T-cell (primary cell): Measurements from ENCODE around the gene FNBP1L. TPM values are rescaled to one million over a fixed set of nuclear protein-coding genes. Genes with fewer than 3 reads are reported as not detected.

Experiments used
- ATAC-seq, 4 experiments: fragments of 200-7000 bp in 3 of 4; fragments of 150-1000 bp in 1 of 4; cut with Tn5 transposase; replicated peaks in 1 of 4; 1 replicate in 3 of 4; 2 replicates in 1 of 4; pipeline ENCODE4 v1.10.0; 2021; ENCODE audit warnings: moderate library complexity in 3 of 4, mild to moderate bottlenecking in 2 of 4, moderate number of reproducible peaks in 1 of 4
- CTCF ChIA-PET, 2 donors: fragments of 300-600 bp; sonication (Branson Sonifier 250); formaldehyde crosslinking; loops; one replicate each; lab custom pipeline; 2022; ENCODE audit warnings: antibody characterized with exemption in 2 of 2; lab: Charles Lee
- POLR2A ChIA-PET, 2 donors: fragments of 300-600 bp; sonication (Branson Sonifier 250); formaldehyde crosslinking; loops; one replicate each; lab custom pipeline; 2022; ENCODE audit warnings: antibody characterized with exemption in 2 of 2; lab: Charles Lee
- DNase-seq, 35 experiments: peaks; one replicate each; pipeline versions ENCODE4 v3.0.0 to v3.0.0-alpha.2; 2013 to 2023
- H3K27ac ChIP-seq: one replicate; pipeline ENCODE4 v1.5.1; 2013; ENCODE audit warnings: low read length
- H3K27me3 ChIP-seq, 2 experiments: replicated peaks in 1 of 2; 1 replicate in 1 of 2; 2 replicates in 1 of 2; pipeline versions ENCODE4 v1.6.1 to v1.7.0; 2013; ENCODE audit warnings: low read length in 1 of 2, mixed read lengths in 1 of 2; ENCODE audit not compliant: control insufficient read depth in 2 of 2, insufficient read depth in 2 of 2; ENCODE audit errors: extremely low read depth in 1 of 2
- H3K36me3 ChIP-seq, 2 donors: 1 replicate in 1 of 2; 2 replicates in 1 of 2; pipeline versions ENCODE4 v1.6.1 to v1.7.0; 2013; ENCODE audit warnings: low read length in 1 of 2; ENCODE audit not compliant: control insufficient read depth in 2 of 2, insufficient read depth in 1 of 2; ENCODE audit errors: extremely low read depth in 1 of 2
- H3K4me1 ChIP-seq, 2 experiments: 1 replicate in 1 of 2; 2 replicates in 1 of 2; pipeline versions ENCODE4 v1.6.1 to v1.7.0; 2013; ENCODE audit warnings: low read length in 2 of 2, mixed read lengths in 1 of 2; ENCODE audit not compliant: insufficient read depth in 2 of 2, control insufficient read depth in 1 of 2; ENCODE audit errors: extremely low read depth in 1 of 2
- H3K4me3 ChIP-seq, 2 donors: 1 replicate in 1 of 2; 2 replicates in 1 of 2; pipeline versions ENCODE4 v1.5.1 to v1.7.0; 2013; ENCODE audit warnings: mild to moderate bottlenecking in 2 of 2, low read length in 1 of 2, moderate library complexity in 1 of 2; ENCODE audit not compliant: control insufficient read depth in 1 of 2; ENCODE audit errors: extremely low read depth in 1 of 2
- H3K9me3 ChIP-seq: 2 replicates; pipeline ENCODE4 v1.7.0; 2013
- H3K27ac Mint-ChIP-seq, 2 donors: one replicate each; pipeline ENCODE4 v1.8.0; 2020 to 2021; ENCODE audit warnings: mild to moderate bottlenecking in 2 of 2, mixed read lengths in 2 of 2
- H3K27me3 Mint-ChIP-seq, 2 donors: one replicate each; pipeline ENCODE4 v1.8.0; 2021 to 2022; ENCODE audit warnings: mixed read lengths in 2 of 2
- H3K36me3 Mint-ChIP-seq: one replicate; pipeline ENCODE4 v1.8.0; 2021; ENCODE audit warnings: mixed read lengths
- H3K4me1 Mint-ChIP-seq, 3 donors: one replicate each; pipeline ENCODE4 v1.8.0; 2020 to 2022; ENCODE audit warnings: mixed read lengths in 3 of 3, mild to moderate bottlenecking in 1 of 3
- H3K4me3 Mint-ChIP-seq, 3 donors: one replicate each; pipeline ENCODE4 v1.8.0; 2020 to 2022; ENCODE audit warnings: mild to moderate bottlenecking in 3 of 3, mixed read lengths in 3 of 3, moderate library complexity in 3 of 3
- H3K9me3 Mint-ChIP-seq, 3 donors: one replicate each; pipeline ENCODE4 v1.8.0; 2020 to 2022; ENCODE audit warnings: mixed read lengths in 3 of 3
- WGBS: methylation state at CpG from one replicate; pipeline ENCODE4 v1.1.5; 2013; ENCODE audit warnings: missing lambda C conversion rate; ENCODE audit not compliant: insufficient coverage; 5-methylcytosine and 5-hydroxymethylcytosine counted together
- total RNA-seq, 35 experiments: library from RNA in 6 of 35; stranded (reverse) in 6 of 35; fragments of 120-200 nt in 1 of 35; gene quantifications; one replicate each; pipeline versions ENCODE4 v1.2.1 to v1.2.4 and lab custom pipeline; 2013 to 2026

FNBP1L gene
- total RNA-seq, 5 donors from 2014 or later (not counting 1 experiment from before 2014, with no cell fraction given), result 1.2 to 3.2 (median 1.6) TPM

DNA sequence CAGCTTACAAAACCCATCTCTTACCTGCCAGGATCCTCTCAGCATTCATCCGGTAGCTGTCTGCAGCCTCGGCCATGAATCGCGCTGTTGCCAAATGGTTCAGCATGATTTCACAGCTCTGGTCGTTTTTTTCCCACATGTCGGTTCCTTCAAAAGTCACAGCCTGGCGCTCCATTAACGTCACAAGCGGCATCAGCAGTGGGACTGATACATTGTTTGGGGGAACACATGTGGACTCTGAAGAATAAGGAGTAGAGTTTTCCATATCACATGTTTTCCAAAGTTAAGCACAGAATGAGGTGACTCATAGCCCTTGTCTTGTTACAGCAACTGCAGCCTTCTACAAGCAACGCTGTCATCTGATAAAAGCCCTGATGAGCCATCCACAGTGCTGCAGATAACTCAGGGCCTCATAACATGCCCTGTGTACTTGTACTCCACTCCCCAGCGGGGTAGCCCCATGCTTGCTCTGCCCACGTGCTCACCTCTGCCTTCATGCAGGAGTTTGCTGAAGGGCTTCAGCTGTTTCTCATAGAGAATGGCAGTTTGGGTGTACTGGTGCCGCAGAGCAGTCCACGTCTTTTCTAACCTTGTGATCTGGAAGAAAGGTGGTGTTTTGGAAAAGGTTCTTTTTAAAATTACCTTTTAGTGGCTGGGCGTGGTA, 119.5 kb downstream of the FNBP1L start:
- ChIA-PET POLR2A (no interaction called here), CTCF (no interaction called here)
- H3K27me3 ChIP-seq, result no peaks in the 10 kb centered on the region
- no peaks in the 10 kb centered on the region for H3K4me1 Mint-ChIP-seq
- no peak overlapping the region for H3K27ac Mint-ChIP-seq
- no peak overlapping the region for H3K4me3 ChIP-seq
- H3K36me3 Mint-ChIP-seq, result peaks cover 2% of the 10 kb centered on the region
- H3K9me3 Mint-ChIP-seq, result no peaks in the 10 kb centered on the region
- no peaks in the 10 kb centered on the region for H3K4me1 ChIP-seq
- ATAC-seq (no peak), DNase-seq (no peak)
- H3K4me3 Mint-ChIP-seq, result no peak overlapping the region
- no peaks in the 10 kb centered on the region for H3K36me3 ChIP-seq
- H3K27me3 Mint-ChIP-seq, result no peaks in the 10 kb centered on the region
- WGBS, result 89% methylated on average over 7 of the region's 15 CpGs
- H3K27ac ChIP-seq, result no peak overlapping the region
- H3K9me3 ChIP-seq, result no peaks in the 10 kb centered on the region

DNA sequence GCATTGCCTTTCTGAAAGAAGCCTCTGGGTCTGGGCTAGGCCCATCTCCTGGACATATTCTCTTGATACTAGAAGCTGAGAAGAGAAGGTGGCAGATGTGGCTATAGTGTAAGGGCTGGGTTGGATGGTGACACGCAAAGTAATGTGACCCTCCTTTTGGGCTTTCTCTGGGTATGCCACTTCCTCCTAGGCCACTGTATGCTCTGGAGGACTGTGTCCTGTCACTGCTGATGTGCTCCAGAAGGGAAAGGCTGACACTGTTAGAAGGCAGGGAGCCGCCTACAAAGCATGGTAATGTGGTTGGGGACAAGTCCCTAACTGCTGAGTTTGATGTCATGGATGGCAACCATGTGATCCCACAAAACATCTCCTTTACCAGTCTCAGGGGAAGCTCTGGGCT, 121.6 kb downstream of the FNBP1L start:
- Mint-ChIP-seq H3K36me3 (peaks cover 2% of the 10 kb centered on the region), H3K4me1 (no peaks in the 10 kb centered on the region), H3K27me3 (no peaks in the 10 kb centered on the region), H3K4me3 (no peak overlapping the region), H3K9me3 (no peaks in the 10 kb centered on the region), H3K27ac (no peak overlapping the region)
- Histone ChIP-seq H3K4me1 (no peaks in the 10 kb centered on the region), H3K36me3 (no peaks in the 10 kb centered on the region), H3K27ac (no peak overlapping the region), H3K27me3 (no peaks in the 10 kb centered on the region), H3K4me3 (no peak overlapping the region), H3K9me3 (no peaks in the 10 kb centered on the region)
- ChIA-PET POLR2A (no interaction called here), CTCF (no interaction called here)
- WGBS, result 100% methylated on average over 1 of the region's 2 CpGs
- no peak for ATAC-seq
- DNase-seq, result no peak

DNA sequence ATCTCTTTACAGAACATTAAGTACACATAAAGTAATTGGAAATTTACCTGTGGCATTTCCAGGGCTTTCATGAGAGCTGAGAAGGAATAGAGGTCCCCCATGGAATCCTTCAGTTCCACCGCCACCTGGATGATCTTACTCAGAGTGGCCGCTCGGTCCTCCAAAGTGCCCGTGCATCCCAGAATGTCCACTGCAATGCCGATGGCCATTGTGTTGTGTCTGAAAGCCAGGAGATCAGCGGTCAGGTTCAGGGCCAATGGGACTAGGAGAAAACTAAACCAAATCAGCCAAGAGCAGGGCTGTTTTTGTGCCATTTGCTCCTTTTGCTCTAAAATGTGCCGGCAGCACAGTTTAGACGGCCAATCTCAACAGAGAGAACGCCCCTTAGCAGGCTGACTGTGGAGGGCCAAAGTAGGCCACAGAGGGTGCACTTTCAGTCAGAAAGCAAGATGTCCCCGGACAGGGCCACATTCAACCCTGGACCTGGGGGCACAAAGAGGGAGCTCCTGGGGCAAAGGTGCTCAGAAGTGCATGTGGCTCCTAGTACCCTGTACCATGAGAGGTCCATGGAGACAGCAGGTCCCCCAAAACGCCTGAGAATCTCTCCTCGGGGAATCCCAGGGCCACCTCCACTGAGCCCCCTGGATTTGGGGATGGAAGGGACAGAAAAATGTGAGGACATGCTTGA, 123.8 kb downstream of the FNBP1L start:
- WGBS, result 94% methylated on average over 10 of the region's 12 CpGs
- H3K4me3 ChIP-seq, result no peak overlapping the region
- Mint-ChIP-seq H3K4me3 (no peak overlapping the region), H3K9me3 (no peaks in the 10 kb centered on the region), H3K27me3 (no peaks in the 10 kb centered on the region), H3K4me1 (no peaks in the 10 kb centered on the region), H3K36me3 (no peaks in the 10 kb centered on the region), H3K27ac (no peak overlapping the region)
- H3K9me3 ChIP-seq, result no peaks in the 10 kb centered on the region
- no peak overlapping the region for H3K27ac ChIP-seq
- ChIA-PET CTCF (no interaction called here), POLR2A (interaction anchor here (0.6 to 0.7 kb wide), 2 partner anchors 9 to 453 kb away, joined by 3 to 5 read pairs; no protein-coding TSS in a partner anchor)
- ATAC-seq (no peak), DNase-seq (no peak)
- no peaks in the 10 kb centered on the region for H3K4me1 ChIP-seq
- no peaks in the 10 kb centered on the region for H3K27me3 ChIP-seq
- H3K36me3 ChIP-seq, result no peaks in the 10 kb centered on the region

DNA sequence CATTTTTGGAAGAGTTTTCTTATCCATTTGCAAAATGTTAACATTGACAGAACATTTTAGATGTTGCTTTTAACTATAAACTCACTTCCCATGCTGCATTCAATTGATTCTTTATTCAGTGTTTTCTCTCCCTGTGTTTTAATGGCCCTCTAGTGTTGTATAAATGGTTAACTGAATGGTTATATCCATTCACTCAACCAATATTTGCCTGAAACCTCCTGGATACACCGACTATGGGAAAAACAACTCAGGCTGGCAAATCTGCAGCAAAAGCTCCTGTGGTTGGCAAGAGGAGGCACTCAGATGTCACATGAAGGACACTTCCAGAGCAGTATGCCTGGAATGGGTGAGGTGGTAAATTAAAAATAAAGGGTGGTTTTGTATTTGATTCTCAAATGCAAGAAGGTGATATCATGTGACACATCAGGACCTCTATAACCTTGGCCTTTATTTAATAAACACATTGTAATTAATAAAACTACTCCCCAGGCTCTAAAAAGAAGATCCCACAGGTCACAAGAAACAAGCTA, 126.1 kb downstream of the FNBP1L start:
- no peaks in the 10 kb centered on the region for H3K4me1 ChIP-seq

DNA sequence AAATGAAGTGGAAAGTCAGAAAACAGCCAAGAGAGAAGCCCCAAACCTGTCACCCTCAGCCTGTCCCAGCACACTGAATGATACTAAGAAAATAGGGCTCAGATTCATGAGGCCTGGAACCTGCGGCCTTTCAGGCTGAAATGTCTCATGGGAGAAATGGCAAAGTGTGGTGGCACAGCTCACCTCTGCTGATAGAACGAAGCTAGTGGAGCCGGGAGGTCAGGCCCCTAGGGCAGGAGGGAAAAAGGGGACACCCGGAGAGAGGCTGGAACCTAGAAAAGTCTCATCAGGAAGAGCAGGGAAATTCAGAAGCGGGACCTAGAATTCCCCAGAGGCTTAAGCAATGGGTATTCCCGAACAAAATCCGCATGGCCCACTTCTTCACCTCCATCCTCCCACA, 126.6 kb downstream of the FNBP1L start:
- ChIA-PET POLR2A (no interaction called here), CTCF (no interaction called here)
- 93% methylated on average over 3 of the region's 7 CpGs for WGBS
- no peaks in the 10 kb centered on the region for H3K27me3 ChIP-seq
- H3K27ac ChIP-seq, result no peak overlapping the region
- H3K9me3 ChIP-seq, result no peaks in the 10 kb centered on the region
- H3K4me3 Mint-ChIP-seq, result no peak overlapping the region
- no peaks in the 10 kb centered on the region for H3K9me3 Mint-ChIP-seq
- H3K4me1 ChIP-seq, result no peaks in the 10 kb centered on the region
- DNase-seq (no peak), ATAC-seq (no peak)
- no peaks in the 10 kb centered on the region for H3K27me3 Mint-ChIP-seq
- H3K4me1 Mint-ChIP-seq, result no peaks in the 10 kb centered on the region
- H3K4me3 ChIP-seq, result no peak overlapping the region
- H3K27ac Mint-ChIP-seq, result no peak overlapping the region
- H3K36me3 Mint-ChIP-seq, result no peaks in the 10 kb centered on the region
- no peaks in the 10 kb centered on the region for H3K36me3 ChIP-seq

More for the DNA sequence above, 126.1 kb downstream of the FNBP1L start:
- no peak overlapping the region for H3K27ac Mint-ChIP-seq
- H3K4me1 Mint-ChIP-seq, result no peaks in the 10 kb centered on the region
- no peaks in the 10 kb centered on the region for H3K27me3 Mint-ChIP-seq
- H3K4me3 Mint-ChIP-seq, result no peak overlapping the region
- no peaks in the 10 kb centered on the region for H3K27me3 ChIP-seq
- no peaks in the 10 kb centered on the region for H3K9me3 ChIP-seq
- POLR2A ChIA-PET, result interaction anchor here in 1 of 2 donors (0.6 kb wide), 1 partner anchor 1468 kb away, joined by 4 read pairs; no protein-coding TSS in a partner anchor
- no peaks in the 10 kb centered on the region for H3K36me3 ChIP-seq
- no peak overlapping the region for H3K4me3 ChIP-seq
- DNase-seq (no peak), ATAC-seq (no peak)
- H3K9me3 Mint-ChIP-seq, result no peaks in the 10 kb centered on the region
- no peaks in the 10 kb centered on the region for H3K36me3 Mint-ChIP-seq
- 83% methylated on average over 1 of the region's 1 CpG for WGBS
- no peak overlapping the region for H3K27ac ChIP-seq
- CTCF ChIA-PET, result no interaction called here

DNA sequence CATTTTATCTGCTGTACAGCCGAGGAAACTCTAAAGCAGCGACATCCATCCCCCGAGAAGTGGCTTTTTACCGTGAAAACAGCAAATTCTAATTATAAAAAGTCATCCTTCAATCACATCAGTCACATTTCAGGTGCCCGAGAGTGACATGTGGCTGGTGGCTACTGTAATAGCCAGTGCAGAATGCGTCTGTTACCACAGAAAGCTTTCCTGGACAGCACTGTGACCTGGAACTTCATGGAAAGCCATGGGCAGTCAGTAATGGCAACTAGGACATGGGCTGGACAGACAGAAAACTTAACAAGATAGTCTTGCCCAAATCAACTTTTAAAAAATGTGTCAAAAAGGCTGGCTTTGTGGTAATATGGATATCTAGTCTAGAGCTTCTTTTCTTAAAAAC, 127.1 kb downstream of the FNBP1L start:
- 88% methylated on average over 6 of the region's 6 CpGs for WGBS
- Mint-ChIP-seq H3K4me3 (no peak overlapping the region), H3K36me3 (no peaks in the 10 kb centered on the region), H3K4me1 (no peaks in the 10 kb centered on the region), H3K27ac (no peak overlapping the region), H3K27me3 (no peaks in the 10 kb centered on the region), H3K9me3 (no peaks in the 10 kb centered on the region)
- H3K4me3 ChIP-seq, result no peak overlapping the region
- H3K36me3 ChIP-seq, result no peaks in the 10 kb centered on the region
- H3K27ac ChIP-seq, result no peak overlapping the region
- H3K9me3 ChIP-seq, result no peaks in the 10 kb centered on the region
- H3K4me1 ChIP-seq, result no peaks in the 10 kb centered on the region
- ChIA-PET CTCF (no interaction called here), POLR2A (no interaction called here)
- H3K27me3 ChIP-seq, result no peaks in the 10 kb centered on the region
- no peak for ATAC-seq
- DNase-seq, result no peak
